HG02588 (cell line): ENCODE measurements around the gene GHRL.

Source experiments
- ATAC-seq: cut with Tn5 transposase; IDR thresholded peaks from one replicate; pipeline ENCODE4 v1.9.1; 2021; ENCODE audit warnings: mild to moderate bottlenecking, moderate library complexity; ENCODE audit not compliant: unreplicated experiment

GHRL gene

DNA sequence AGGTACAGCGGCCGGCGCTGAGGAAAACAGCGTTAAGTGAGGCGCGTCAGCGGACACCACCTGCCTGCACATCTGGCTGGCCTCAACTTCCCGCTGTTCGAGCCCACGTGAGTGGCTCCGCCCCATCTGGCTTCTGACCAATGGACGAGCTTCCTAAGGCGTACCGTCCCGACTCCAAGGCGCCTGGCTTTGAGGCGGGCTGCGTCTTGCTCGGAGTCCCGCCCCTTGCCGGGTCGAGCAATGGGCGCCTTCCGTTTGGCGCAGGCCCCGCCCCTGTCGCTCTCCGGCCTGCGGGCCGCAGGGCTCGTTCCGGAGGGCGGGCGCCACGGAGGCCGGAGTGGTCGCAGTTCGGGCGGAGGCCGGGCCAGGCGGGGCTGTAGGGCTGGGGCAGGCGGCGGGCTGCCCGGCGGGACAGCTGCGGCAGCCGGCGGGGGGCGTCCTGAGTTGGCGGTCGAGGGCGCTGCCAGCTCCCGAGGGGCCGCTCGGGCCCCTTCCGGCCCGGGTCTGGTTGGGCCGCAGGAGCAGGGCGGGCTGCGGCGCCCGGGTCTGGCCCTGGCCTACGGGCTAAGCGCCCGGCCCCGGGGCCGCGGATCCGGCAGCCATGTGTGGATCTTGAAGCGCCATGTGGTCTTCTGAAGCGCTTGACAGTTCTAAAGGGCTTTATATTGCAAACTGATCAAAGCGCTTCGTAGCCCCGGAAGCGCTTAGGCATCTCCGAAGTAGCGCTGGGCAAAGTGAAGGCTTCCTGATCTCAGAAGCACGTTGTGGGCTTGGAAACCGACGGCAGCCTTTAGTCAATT lies 44.4 kb downstream of the GHRL start, which contains the start of gene TATDN2:
Gene TATDN2, plus strand, starts transcription at position 276 of the 800 bp plus-strand sequence. CDS start 742 bp downstream, outside the sequence.
- peak; percentile 94 for ATAC-seq

DNA sequence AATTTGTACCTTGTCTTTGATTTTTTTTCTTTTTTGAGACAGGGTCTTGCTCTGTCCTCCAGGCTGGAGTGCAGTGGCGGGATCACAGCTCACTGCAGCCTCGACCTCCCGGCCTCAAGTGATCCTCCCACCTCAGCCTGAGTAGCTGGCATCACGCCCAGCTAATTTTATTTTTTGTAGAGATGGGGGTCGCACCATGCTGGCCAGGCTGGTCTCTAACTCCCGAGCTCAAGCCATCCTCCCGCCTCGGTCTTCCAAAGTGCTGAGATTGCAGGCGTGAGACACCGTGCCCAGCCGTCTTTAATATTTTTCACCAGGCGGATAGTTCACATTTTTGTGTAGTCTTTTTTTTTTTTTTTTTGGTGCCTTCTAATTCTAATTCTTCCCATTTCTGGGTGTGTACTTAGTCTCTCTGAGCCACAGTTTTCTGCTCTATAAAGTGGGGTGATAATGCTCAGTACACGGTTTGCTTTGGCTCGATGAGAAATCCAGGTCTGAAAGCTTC lies 45.0 kb downstream of the GHRL start:
- no peak for ATAC-seq

DNA sequence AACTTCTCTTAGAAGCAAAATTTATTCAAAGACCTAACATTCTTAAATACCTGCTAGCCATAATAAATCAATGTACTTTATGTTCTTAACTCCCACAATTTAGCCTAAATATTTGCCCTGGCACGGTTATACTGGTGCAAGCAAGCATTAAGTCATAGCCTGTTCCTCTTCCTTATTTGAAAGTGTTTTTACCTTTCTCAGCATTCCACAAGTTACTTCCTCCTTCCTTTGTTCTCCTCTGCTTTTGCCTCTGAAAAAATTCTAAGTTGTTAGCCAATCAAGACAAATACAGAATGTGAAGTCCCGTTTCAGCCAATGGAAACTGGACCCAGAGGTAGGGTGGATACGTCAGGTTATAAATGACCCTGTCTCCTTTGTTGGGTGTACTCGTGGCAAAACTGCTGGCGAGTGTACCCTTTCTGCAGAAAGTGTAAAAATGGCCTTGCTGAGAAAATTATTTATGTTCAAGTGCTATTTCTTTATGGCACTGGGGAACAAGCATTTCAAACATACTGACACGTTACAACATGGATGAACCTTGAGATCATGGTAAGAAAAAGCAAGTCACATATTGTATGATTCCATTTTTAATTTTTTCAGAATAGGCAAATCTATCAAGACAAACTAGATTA lies 47.5 kb downstream of the GHRL start:
- ATAC-seq = no peak

DNA sequence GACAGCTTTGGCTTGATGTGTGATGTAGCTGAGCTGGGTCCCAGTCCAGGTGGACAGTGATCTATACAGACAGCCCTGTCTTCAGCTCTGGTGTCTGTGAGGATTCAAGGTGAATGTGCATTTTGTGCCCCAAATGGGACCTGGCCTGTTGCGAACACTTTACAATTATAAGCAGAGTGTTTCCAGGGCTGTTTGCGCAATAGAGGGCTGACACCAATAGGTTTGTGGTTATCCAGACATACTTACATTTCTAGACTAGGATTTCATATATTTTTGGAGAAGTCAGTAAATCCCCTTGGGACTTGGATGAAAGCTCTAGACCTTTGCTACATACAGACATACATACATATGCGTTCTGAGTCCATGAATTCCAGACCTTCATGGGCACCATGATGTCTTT lies 48.7 kb downstream of the GHRL start:
- ATAC-seq = no peak

DNA sequence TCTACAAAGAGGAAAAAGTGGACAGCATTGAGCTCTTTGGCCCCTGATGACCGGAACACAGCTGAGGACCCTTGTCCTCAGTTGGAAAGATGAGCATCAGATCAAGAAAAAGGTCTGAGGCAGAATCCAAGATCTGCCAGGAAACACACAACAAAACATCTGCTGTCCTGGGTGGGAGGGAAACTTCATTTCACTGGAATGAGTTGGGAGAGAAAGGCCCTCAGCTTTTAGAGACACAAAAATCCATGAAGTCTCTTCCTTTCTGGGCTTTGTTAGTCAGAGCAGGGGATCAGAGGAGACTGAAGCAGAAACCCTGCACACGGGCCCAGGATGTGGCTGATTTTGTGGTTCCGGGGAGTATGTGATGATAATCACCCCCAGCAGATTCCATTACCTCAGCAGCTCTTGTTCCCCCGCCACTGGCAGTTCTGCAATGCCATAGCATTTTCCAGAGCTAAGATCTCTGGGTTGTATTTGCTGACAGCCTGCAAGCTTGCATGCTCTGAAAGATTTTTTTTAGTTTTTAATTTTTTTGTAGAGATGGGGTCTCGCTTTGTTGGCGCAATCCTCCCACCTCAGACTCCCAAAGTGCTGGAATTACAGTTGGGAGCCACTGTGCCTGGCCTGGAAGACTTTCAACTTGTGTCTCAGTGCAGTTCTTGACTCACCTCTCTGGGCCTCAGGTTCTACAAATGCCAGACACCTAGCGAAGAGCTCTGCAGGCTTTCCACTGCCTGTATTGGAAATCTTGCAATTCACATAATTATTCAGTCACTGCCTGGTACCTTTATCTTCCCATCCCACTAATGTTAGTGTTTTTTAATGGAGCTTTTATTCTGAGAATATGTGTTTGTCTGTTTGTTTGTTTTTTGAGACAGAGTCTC lies 50.3 kb downstream of the GHRL start:
- no peak for ATAC-seq

DNA sequence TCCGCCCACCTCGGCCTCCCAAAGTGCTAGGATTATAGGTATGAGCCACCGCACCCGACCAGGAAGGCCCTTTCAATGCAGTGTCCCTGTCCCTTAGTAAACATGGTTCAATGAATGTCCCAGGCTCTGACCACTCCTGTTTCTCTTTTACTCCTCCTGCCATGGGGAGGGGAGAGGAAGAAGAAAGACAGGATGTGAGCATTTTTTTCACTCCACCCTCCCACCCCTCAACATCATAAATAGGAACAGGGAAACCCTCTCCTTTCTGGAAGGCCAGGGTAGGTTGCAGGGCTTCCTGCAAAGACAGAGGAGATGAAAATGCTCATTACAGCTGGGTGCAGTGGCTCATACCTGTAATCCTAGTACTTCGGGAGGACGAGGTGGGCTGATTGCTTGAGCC lies 51.9 kb downstream of the GHRL start:
- no peak for ATAC-seq

DNA sequence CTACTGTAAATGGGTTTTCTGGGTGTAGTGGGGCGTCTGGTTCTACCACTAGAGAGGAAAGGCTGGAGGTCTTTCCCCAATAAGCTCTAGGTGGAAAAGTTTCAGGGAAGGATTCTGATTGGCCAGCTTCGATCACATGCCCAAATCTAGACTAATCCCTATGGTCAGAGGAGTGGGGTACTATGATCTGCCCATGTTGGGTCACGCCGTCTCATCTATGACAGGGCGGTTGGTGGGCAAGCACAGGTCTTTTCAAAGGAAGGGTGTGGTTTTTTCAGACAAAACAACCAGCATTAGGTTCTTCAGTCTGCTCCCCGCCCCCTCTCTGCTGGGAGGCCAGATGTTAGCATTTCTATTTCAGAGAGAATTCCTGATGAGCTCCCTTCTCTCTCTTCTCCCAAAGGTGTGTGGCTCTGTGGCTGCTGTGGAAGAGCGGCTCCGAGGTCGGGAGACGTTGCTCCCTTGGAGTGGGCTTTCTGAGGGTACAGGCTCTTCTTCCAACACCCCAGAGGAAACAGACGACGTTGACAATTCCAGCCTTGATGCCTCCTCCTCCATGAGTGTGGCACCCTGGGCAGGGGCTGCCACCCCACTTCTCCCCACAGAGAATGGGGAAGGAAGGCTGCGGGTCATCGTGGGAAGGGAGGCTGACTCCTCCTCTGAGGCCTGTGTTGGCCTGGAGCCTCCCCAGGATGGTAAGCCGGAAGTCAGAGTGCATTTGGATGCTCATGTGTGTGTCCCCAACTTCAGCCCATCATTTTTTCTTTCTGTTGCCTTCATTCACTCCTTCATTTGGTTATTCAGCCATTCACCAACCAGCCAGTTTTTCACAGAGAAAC lies 54.2 kb downstream of the GHRL start:
- no peak for ATAC-seq
